Left cardiac atrium (tissue), 4 donors: ENCODE data around the gene SEPTIN5. TPM values are rescaled to one million over a fixed set of nuclear protein-coding genes. Genes with fewer than 3 reads are reported as not detected.

Source experiments
- ATAC-seq, 2 donors: fragments of 200-7000 bp; cut with Tn5 transposase; one replicate each; pipeline ENCODE4 v1.9.1; 2020; ENCODE audit warnings: mild to moderate bottlenecking in 2 of 2, moderate library complexity in 2 of 2
- DNase-seq: peaks from one replicate; pipeline ENCODE4 v3.0.0-alpha.2; 2020
- intact Hi-C, 2 donors: fragments of 100-400 bp; cut with DNase I; formaldehyde crosslinking; loops; one replicate each; pipeline versions ENCODE4 v1.14.1 to v1.15.1; 2022 to 2023
- total RNA-seq, 2 donors: library from RNA; stranded (reverse); fragmentation: NEBNext Ultra II Directional; extraction: Animal tissue kit (Norgen Biotek cat#: 25700); gene quantifications; one replicate each; pipeline ENCODE4 v1.2.1, GENCODE V29; 2021
- donor health status: DM: no; HTN: yes; CAD: no.
- donor health status: DM: no; HTN: yes; CAD: no; lungs with severe emphysema.
- donor health status: DM: yes; HTN: yes; CAD: no.
- donor health status: Dilated cardiomyopathy.

Gene SEPTIN5
- total RNA-seq, 2 donors from 2014 or later: 118 to 127 TPM

DNA sequence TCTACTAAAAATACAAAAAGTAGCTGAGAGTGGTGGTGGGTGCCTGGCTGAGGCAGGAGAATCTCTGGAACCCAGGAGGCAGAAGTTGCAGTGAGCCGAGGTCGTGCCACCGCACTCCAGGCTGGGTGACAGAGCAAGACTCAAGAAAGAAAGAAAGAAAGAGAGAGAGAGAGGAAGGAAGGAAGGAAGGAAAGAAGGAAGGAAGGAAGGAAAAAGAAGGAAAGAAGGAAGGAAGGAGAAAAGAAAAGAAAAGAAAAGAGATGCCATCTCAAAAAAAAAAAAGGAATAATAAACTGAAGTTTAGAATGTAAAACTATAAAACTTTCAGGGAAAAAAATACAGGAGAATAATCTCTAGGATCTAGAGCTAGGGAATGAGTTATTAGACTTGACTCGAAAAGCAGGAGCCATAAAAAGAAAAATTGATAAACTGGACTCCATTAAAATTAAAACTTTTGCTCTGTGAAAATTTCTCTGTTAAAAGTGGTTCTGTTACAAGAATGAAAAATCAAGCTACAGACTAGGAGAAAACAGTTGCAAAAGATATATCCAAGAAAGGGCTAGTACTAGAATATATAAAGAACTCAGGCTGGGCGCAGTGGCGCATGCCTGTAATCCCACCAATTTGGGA, 13.4 kb upstream of the SEPTIN5 start:
- ATAC-seq (no peak), DNase-seq (no peak)
- intact Hi-C loops: no loop called here

DNA sequence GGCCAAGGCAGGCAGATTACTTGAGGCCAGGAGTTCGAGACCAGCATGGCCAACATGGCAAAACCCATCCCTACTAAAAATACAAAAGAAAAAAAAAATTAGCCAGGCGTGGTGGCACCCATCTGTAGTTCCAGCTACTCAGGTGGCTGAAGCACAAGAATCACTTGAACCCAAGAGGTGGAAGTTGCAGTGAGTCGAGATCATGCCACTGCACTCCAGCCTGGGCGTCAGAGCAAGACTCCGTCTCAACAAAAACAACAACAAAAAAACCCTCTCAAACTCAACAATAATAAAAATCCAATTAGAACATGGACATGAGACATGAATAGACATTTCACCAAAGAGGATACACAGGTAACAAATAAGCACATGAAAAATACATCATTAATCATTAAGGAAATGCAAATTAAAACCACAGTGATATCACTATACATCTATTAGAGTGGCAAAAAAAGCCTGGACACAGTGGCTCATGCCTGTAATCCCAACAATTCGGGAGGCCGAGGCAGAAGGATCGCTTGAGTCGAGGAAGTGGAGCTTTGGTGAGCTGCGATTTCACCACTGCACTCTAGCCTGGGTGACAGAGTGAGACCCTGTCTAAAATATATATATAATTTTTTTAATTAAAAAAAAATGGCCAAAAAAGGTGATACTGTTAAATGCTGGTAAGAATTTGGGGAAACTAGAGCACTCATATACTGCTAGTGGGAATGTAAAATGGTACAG, 12.7 kb upstream of the SEPTIN5 start:
- DNase-seq (no peak), ATAC-seq (no peak)
- intact Hi-C loops: no loop called here

DNA sequence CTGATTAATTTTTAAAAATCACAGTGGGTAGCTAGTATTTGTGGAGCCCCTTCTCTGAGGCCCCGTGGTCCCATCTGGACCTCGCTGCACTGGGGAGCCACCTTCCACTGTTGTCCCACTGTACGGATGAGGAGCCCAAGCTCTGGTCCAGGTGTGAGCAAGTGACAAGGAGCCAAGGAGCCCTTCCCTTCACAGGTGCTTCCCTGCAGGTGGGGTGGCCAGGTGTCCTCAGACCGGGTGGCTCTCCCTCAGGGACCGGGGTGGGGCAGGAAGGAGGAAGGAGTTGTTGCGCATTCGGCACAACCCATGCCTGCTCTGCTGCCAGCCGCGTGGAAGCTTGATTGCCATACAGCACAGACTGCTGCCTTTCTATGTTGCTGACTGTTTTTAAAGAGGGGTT, 10.4 kb upstream of the SEPTIN5 start:
- no peak for ATAC-seq
- intact Hi-C loops: no loop called here
- DNase-seq: no peak

DNA sequence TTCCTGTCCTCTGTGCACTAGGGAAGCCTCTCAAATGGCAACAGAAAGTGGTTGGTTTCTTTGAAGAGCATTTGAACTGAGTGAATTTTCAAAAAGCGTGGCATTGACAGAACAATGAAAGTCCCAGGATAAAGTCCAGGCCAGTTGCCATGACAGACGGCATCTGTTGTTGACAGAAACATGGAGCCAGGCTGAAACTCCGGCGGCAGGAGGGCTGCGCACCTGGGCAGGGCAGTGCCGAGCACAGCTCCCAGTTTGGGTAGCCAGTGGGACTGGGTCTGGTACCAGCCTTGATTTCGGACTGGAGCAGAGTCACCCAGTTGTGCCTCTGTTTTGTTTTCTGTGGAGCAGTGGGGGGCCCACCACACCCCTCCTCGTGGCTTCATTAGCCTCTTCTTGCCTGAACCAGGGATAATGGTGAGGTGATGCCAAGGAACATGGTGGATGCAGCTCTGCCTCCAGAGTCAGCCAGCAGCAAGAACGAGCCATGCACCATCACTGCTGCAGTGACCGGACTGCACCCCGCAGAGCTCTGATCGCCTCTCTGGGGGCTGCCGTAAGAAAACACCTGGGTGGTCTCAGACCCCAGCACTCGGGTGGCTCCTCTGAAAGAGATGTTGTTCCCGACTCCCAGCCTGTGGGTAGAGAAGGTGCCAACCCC, 9.8 kb upstream of the SEPTIN5 start:
- DNase-seq (no peak), ATAC-seq (no peak)
- intact Hi-C loops: no loop called here

DNA sequence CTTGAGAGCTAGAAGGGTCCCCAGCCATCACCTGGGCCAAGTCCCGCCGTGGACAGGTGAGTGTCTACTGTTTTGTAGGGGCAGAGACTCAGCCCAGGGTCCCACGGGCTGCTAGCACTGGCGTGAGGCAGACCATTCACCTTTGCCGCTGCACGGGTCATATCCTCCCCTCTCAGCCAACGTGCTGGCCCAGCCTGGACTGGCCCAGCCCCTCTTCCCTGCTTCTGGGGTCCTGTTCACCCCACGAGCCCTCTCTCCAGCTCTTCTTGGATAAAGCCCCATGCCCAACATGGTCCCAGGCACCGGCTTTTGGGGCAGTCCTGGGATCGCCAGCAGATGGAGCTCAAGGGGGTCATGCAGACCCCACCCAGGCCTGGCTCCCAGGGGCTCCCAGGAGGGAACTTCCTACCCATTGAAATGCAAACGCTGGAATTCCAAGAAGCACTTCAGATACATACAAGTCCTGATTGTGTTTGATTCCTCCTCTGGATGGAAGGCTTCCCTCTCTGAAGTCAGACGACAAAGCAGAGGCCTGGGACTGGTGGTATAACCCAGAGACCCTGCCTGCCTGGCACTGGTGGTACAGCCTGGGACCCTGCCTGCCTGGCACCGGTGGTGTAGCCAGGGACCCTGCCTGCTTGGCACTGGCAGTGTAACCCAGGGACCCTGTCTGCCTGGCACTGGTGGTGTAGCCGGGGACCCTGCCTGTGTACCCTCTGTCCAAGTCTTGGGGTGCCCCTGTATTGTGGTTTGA, 8.9 kb upstream of the SEPTIN5 start:
- intact Hi-C loops: no loop called here
- DNase-seq (no peak), ATAC-seq (no peak)

DNA sequence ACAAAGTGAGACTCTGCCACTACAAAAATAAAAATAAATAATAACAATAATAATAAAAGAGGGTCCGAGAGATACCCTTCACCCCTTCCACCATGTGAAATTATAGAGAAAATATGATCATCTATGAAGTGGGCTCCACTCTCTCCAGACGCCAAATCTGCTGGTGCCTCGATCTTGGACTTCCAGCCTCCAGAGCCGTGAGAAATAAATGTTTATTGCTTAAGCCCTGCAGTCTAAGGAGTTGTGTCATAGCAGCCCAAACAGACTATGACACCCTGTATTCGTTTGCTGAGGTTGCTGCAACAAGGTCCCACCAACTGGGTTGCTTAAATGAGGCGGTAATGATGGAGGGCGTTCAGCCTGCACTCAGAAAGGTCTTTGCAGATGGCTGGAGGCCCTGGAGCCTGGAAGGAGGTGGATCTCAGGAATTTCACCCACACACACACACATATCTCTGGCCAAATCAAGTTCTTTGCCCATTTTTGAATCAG, 7.6 kb upstream of the SEPTIN5 start:
- ATAC-seq (no peak), DNase-seq (no peak)
- intact Hi-C loops: no loop called here

DNA sequence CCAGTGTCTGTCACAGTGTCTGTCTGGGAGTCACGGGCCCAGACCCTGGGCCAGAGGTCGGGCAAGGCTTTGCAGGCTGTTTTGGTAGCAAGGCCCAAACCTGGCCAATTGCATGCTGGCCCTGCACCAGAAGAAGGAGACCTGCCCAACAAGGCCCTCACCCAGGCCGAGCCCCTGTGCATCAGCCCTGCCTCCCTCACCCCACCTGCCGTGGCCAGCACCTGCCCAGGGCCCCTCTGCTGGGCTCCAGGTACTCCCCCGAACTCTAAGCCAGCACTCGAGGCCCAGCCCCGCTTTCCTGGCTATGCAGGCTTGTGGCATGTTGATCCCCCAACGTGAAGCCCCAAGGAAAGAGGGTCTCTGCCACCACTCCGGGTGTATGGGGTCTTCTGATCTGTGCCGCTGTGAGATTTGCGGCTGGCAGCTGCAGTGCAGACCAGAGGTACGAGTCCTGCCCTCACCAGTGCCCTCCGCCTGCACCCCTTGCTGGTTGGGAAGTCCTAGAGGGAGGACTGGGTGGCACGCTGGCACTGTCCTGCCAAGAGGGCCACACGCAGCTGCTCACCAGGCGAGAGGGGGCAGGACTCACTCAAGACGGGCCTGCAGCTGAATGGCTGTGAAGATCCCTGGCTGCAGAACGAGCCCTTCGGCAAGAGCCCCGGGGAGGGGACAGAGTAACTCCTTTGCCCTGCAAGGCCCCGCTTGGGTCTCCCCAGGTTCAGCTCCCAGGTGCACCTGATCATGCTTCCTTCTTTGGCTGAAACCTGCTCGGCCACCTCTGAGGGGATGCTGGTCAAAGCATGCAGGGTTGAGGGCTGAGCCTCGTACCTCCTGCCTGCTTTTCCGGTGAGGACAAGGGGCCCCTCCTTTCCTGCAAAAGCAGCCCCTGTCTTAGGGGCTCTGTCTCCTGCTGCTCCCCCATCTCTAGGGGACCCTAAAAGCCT, 6.7 kb upstream of the SEPTIN5 start:
- no peak for ATAC-seq
- DNase-seq: no peak
- intact Hi-C loops: no loop called here

DNA sequence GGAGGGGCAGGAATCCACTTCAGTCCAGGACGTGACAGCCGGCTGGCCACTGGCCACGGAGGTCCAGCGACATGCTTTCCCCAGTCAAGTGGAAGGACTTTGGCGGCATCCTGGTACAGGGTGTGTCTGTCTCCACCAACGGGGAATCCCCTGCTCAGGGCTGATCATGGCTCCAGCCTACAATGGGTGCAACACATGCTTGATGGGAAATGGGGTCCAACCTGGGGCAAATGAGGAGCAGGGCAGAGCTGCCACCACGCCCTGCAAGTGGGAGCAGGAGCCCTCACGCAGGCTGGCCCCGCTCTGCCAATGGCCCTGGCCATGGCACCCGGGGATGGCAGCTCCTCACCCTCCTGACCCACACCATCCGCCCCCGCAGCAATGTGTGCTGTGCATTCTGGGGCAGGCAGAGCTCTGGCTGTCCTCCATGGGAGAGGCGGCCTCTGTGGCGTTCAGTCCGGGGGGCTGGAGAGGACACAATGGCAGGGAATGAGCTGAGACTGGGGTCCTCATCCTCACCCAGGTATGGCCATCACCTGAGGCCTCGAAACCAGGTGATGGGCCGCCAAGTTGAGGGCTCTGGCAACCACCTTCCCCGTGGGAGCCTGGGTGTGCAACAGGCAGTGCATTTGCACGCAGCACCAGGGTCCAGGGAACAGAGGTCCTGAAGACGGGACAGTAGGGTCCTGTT, 5.8 kb upstream of the SEPTIN5 start:
- intact Hi-C loops: no loop called here

DNA sequence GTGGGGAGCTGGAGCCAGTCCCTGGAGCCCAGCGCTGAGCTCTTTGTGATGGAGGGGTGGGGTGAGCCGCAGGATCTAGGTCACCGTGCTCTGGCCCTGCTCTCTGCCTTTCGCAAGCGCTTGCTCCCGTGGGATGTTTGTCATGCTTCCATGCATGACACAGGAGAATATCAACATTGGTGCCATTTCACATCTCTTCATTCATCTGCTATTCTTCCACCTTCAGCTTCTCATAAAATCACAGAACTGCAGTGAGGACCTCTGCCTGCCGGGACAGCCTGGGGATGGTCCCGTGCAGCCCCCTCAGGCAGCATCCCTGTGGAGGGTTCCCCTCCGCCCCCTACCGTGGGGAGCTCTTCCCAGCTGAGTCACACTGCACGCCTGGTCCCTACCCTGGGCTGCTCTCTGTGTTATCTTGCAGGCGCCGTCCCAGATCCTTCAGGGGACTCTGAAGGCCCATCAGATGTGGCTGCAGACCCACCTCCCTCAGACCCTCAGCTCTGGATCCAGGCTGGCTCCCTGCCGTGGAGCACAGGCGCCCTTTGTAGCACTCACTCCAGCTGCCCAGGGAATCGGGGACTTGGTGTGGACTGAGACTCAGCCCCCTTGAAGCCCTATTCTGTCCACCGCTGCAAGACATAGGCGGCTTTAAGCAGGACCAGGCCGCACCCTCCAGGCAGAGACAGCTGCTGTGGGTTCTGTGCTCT, 5.1 kb upstream of the SEPTIN5 start:
- intact Hi-C loops: no loop called here
- ATAC-seq: peak; percentile 21 to 48
- peak; percentile 71 for DNase-seq

More for the DNA sequence above, 5.8 kb upstream of the SEPTIN5 start:
- ATAC-seq (no peak), DNase-seq (no peak)

DNA sequence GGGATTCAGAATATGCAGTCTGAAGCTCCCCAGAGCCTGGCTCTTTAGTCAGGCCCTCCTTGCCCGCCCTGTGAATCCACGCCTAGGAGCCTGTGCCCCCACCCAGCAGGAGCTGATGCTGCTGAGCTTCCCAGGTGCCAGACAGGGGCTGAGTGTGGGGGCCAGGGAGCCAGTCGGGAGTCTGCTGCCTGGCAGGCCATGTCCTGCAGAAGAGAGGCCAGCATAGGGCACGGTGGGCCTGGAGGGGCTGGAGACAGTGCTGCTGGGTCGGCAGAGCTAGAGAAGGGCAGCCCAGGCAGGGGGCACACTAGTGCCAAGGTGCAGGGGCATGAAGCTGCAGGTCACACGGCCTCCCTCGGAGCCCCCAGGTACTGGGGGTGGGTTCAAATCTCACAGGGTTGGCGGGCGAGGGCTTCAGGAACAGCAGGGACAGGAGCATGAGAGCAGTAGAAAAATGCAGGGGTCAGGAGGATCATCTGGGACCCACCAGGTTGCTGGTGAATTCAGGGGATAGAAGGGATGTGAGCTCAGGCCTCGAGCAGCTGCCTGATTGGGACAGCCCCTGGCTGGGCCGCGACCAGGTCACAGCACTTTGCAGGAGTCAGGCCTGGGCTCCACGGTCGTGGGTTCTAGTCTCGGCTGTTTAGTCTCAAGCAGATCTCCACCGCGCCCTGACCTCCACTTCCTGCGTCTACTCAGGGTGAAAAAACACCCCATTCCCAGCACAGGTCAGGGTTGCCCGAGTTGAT, 4.1 kb upstream of the SEPTIN5 start:
- no peak for DNase-seq
- ATAC-seq: no peak
- intact Hi-C loops: no loop called here

DNA sequence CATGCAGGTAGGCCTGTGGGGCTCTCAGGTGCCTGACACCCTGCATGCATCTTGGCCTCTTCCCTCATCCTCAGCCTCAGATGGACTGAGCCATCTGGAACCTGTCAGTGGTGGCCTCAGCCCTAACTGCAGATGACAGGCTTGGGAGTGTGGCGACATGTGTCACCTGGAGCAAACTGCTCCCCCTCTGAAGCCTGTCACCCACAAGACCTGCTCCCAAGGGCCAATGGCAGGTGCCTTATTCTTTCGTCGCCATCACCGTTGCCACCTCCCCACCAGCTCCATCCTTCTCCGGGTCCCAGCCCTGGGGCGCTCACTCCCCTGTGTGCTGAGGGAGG, 3.6 kb upstream of the SEPTIN5 start:
- intact Hi-C loops: no loop called here
- DNase-seq (no peak), ATAC-seq (no peak)

DNA sequence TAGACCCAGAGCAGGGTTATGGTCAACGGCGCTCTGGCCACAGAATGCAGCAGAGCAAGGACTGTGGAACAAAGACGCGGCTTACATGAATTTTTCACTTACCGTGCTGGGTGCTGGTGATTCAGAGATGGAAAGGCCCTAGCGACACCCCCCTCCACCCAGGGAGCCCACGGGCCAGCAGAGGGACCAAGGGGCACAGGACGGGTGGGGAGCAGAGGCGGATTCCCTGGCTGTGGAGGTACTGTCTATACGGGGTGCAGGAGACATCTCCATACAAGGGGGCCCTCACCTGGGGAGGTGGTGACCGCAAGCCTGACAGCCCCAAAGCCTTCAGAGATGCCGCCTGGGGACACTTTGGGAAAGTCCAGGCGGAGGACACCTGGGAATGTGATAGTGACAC, 1.1 kb upstream of the SEPTIN5 start:
- intact Hi-C loops: no loop called here
- peak; percentile 20 for DNase-seq
- no peak for ATAC-seq

DNA sequence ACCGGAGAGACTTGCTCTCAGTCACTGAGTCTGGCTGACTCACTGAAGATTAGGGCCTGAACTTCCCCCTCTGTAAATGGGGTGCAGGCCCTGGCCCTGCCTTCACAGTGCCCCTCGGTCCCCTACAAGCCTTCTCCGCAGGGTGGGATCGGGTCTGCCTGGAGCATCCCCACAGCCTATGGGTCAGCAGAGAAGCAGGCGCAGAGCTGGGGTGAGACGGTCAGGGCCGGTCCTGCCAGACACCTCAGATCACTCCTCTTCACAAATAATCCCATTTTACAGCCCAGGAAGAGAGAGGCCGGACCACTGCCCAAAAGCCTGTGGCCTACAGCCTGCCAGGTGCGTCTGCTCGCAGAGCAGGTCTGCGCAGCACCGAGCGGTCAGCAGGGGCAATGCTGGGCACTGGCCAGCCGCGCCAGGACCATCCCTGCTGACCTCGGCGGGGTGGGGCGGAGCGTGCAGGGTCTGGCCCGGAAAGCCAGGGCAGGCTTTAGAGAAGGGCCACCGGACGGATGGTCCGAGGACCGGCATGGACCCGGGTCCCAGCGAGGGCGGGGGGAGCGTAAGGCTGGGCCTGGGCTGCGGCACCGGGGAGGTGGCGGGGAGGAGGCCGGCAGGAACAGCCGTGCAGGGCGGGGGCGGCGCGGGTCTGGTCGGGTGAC, 522 bp upstream of the SEPTIN5 start:
- peak; percentile 46 for DNase-seq
- ATAC-seq: peak in 1 of 2 donors; percentile 6
- intact Hi-C loops: no loop called here

DNA sequence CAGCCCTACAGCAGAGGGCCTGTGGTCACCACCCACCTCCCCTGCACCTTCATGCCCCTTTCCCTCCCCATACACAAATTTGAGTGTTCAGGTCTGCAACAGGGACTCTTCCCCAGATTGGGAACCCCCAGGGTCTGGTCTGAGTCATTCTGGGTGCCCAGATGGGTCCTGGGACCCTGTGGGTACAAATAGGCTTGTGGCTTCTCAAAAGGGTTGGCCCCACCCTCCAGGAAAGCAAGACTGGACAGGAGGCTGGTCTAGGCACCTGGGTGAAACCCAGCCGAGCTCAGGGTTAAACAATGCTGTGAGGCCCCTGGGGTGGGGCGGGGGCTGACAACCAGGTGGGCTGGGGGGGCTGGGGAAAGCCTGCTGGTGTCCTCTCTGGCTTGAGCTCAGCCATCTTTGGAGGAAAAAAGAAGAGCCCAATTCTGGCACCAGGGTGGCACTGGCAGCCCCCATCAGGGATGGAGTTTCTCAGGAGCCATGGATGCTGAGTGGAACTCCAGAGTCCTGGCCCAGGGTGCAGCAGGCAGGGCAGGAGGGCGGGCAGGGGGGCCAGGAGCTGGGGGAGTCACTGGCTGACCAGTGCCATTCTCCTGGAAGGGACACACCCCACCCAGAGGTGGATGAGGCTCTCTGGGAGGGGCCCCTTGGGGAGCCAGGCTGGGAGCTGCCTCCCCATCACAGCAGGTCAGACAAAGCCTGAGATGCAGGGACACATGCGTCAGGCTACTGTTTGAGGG, 1.1 kb downstream of the SEPTIN5 start:
- peak; percentile 15 for DNase-seq
- ATAC-seq: no peak
- intact Hi-C loops: no loop called here

DNA sequence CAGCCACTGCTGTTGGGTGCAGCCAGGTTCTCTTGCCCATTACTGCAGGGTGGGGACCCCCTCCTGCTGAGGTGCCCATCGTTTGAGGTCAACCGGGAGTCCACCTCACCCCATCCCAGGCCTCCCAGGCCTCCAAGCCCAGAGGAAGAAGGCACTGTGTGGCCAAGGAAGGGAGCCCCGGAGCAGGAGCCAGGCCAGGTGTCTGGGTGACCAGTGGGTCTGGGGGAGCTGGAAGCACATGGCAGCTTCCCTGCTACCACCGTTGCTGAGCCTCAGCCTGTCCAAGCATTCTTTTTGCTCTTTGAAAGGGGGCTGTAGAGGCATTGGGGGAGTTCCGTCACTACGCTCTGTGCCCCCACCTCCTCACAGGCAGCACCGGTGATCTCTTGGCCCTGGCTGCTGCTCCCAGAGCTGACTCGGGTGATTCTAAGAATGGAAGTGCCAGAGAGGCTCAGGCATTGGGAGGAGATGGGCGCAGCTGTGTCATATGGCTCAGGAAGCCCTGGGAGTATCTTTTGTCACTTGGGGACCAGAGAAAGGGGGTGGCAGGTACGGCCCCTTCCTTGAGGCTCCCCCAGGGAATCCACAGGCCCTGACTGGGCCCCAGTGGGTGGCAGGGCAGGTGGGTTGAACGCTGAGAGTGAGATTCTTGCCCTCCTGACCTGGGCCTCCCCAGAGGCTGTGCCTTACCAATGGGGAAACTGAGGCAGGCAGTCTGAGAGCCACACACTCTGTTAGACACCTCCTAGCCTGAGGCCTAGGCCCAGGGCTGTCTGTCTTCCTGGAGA, 1.9 kb downstream of the SEPTIN5 start:
- ATAC-seq: no peak
- DNase-seq: peak; percentile 19
- intact Hi-C loops: no loop called here
